ENCODE measurements around the gene USO1.
"Not testable (repeated sequence)": the region's sequence is repeated elsewhere in the genome, so short reads cannot be mapped to it uniquely, and the experiment has no call there.

Gene USO1
- total RNA-seq: 123 to 130 reads per million in 2 donors

- DNase-seq: peak; percentile 99
These were observed at the start of gene USO1 for GRCh38 chr4:75724066-75724866. Gene USO1 (plus strand): TSS chr4:75724577. CDS start chr4:75724820, 243 bp downstream.

GRCh38 chr4:75675004-75675531 is 49.3 kb upstream of the USO1 start:
- no peak for DNase-seq

GRCh38 chr4:75678473-75678872 is 45.9 kb upstream of the USO1 start:
- no peak for DNase-seq

- no peak for DNase-seq
These were observed 45.4 kb upstream of the USO1 start for GRCh38 chr4:75678965-75679364.

- no peak for DNase-seq
These were observed 44.4 kb upstream of the USO1 start for GRCh38 chr4:75679876-75680575.

- no peak for DNase-seq
These were observed 40.8 kb upstream of the USO1 start for GRCh38 chr4:75683482-75684155.

- no peak for DNase-seq
These were observed 38.7 kb upstream of the USO1 start for GRCh38 chr4:75685546-75686189.

- no peak for DNase-seq
These were observed 38.0 kb upstream of the USO1 start for GRCh38 chr4:75686346-75686745.

GRCh38 chr4:75687125-75687524 is 37.3 kb upstream of the USO1 start:
- DNase-seq: not testable (repeated sequence)

- DNase-seq: not testable (repeated sequence)
These were observed 32.3 kb upstream of the USO1 start for GRCh38 chr4:75692066-75692465.

GRCh38 chr4:75696071-75696470 is 28.3 kb upstream of the USO1 start:
- no peak for DNase-seq

GRCh38 chr4:75696581-75696980 is 27.8 kb upstream of the USO1 start:
- DNase-seq: no peak

GRCh38 chr4:75698162-75698962 is 26.0 kb upstream of the USO1 start:
- no peak for DNase-seq

GRCh38 chr4:75698963-75699228 is 25.5 kb upstream of the USO1 start:
- no peak for DNase-seq

- no peak for DNase-seq
These were observed 25.1 kb upstream of the USO1 start for GRCh38 chr4:75699299-75699698.

- DNase-seq: no peak
These were observed 21.4 kb upstream of the USO1 start for GRCh38 chr4:75702919-75703411.

- no peak for DNase-seq
These were observed 19.0 kb upstream of the USO1 start for GRCh38 chr4:75705198-75705977.

- no peak for DNase-seq
These were observed 16.1 kb upstream of the USO1 start for GRCh38 chr4:75708218-75708691.

- no peak for DNase-seq
These were observed 14.1 kb upstream of the USO1 start for GRCh38 chr4:75710246-75710645.

- DNase-seq: no peak
These were observed 10.4 kb upstream of the USO1 start for GRCh38 chr4:75714011-75714410.

GRCh38 chr4:75714704-75715103 is 9.7 kb upstream of the USO1 start:
- no peak for DNase-seq

All from activated gamma-delta T cell (primary cell).